Spinal cord (tissue), 10 donors: ENCODE measurements around the gene PDZD11. TPM values are rescaled to one million over a fixed set of nuclear protein-coding genes. Genes with fewer than 3 reads are reported as not detected.
A peak's percentile ranks its signal among the peaks of the same experiment; 100 is the strongest.
"Not testable (repeated sequence)": the region's sequence is repeated elsewhere in the genome, so short reads cannot be mapped to it uniquely, and the experiment has no call there.

Experiments used
- DNase-seq, 6 donors: peaks; one replicate each; pipeline versions ENCODE4 v3.0.0 to v3.0.0-alpha.2; 2013 to 2015; ENCODE audit warnings: low spot score in 6 of 6, low read depth in 4 of 6
- H3K27ac ChIP-seq: one replicate; pipeline ENCODE4 v1.5.1; 2013; ENCODE audit warnings: low read depth, low read length, control low read depth
- H3K27me3 ChIP-seq: one replicate; pipeline ENCODE4 v1.6.1; 2013; ENCODE audit warnings: low read length; ENCODE audit not compliant: control insufficient read depth, insufficient read depth
- H3K36me3 ChIP-seq: one replicate; pipeline ENCODE4 v1.6.1; 2013; ENCODE audit warnings: low read length; ENCODE audit not compliant: control insufficient read depth, insufficient read depth
- H3K4me1 ChIP-seq: one replicate; pipeline ENCODE4 v1.6.1; 2013; ENCODE audit warnings: low read length; ENCODE audit not compliant: control insufficient read depth, insufficient read depth
- H3K4me3 ChIP-seq: one replicate; pipeline ENCODE4 v1.5.1; 2013; ENCODE audit warnings: low read depth, low read length, control low read depth
- H3K9me3 ChIP-seq: one replicate; pipeline ENCODE4 v1.6.1; 2013; ENCODE audit warnings: low read length; ENCODE audit not compliant: control insufficient read depth, insufficient read depth
- WGBS: methylation state at CpG from one replicate; pipeline ENCODE4 v1.1.5; 2013; ENCODE audit warnings: missing lambda C conversion rate; ENCODE audit not compliant: insufficient coverage; 5-methylcytosine and 5-hydroxymethylcytosine counted together
- long read RNA-seq, 4 donors: transcript quantifications; one replicate each; lab custom pipeline, GENCODE V29; 2026
- polyA plus RNA-seq, 2 donors: library from polyadenylated mRNA; unstranded; fragments of 120-200 nt; gene quantifications; one replicate each; pipeline ENCODE4 v1.2.1, GENCODE V29; 2013; ENCODE audit not compliant: insufficient read length in 2 of 2
- total RNA-seq, 2 donors: library from RNA; depleted of rRNA in 1 of 2; stranded (reverse); fragments of 120-200 nt in 1 of 2; fragments of >200 nt in 1 of 2; gene quantifications; one replicate each; pipeline versions ENCODE4 v1.2.3 to v1.2.4, GENCODE V29; 2013 to 2014
- donor health status: healthy.

The PDZD11 gene, protein sequence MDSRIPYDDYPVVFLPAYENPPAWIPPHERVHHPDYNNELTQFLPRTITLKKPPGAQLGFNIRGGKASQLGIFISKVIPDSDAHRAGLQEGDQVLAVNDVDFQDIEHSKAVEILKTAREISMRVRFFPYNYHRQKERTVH
- total RNA-seq (10 to 100 TPM; 44.9 to 55.8 TPM), polyA plus RNA-seq (10 to 100 TPM; 71.5 to 82.2 TPM)
- long read RNA-seq, donor 1, transcript PDZD11-202 (8 exons, 784 nt) = minor isoform, 8 of 45 reads
- long read RNA-seq, donor 1, transcript PDZD11-201 (7 exons, 1,043 nt) = major isoform, 37 of 45 reads
- long read RNA-seq, donor 1, partial matches to known transcripts = 0 of 45 reads
- long read RNA-seq, donor 1, other reads (novel, unspliced or antisense) = 0 of 45 reads
- long read RNA-seq, donor 2, transcript PDZD11-201 (7 exons, 1,043 nt) = major isoform, 12 of 14 reads
- long read RNA-seq, donor 2, partial matches to known transcripts = 0 of 14 reads
- long read RNA-seq, donor 2, other reads (novel, unspliced or antisense) = 0 of 14 reads
- long read RNA-seq, donor 3, transcript PDZD11-201 (7 exons, 1,043 nt) = major isoform, 11 of 14 reads
- long read RNA-seq, donor 3, partial matches to known transcripts = 0 of 14 reads
- long read RNA-seq, donor 3, other reads (novel, unspliced or antisense) = 0 of 14 reads
- long read RNA-seq, donor 4, transcript PDZD11-201 (7 exons, 1,043 nt) = major isoform, 42 of 51 reads
- long read RNA-seq, donor 4, partial matches to known transcripts = 6 of 51 reads
- long read RNA-seq, donor 4, other reads (novel, unspliced or antisense) = 0 of 51 reads

DNA sequence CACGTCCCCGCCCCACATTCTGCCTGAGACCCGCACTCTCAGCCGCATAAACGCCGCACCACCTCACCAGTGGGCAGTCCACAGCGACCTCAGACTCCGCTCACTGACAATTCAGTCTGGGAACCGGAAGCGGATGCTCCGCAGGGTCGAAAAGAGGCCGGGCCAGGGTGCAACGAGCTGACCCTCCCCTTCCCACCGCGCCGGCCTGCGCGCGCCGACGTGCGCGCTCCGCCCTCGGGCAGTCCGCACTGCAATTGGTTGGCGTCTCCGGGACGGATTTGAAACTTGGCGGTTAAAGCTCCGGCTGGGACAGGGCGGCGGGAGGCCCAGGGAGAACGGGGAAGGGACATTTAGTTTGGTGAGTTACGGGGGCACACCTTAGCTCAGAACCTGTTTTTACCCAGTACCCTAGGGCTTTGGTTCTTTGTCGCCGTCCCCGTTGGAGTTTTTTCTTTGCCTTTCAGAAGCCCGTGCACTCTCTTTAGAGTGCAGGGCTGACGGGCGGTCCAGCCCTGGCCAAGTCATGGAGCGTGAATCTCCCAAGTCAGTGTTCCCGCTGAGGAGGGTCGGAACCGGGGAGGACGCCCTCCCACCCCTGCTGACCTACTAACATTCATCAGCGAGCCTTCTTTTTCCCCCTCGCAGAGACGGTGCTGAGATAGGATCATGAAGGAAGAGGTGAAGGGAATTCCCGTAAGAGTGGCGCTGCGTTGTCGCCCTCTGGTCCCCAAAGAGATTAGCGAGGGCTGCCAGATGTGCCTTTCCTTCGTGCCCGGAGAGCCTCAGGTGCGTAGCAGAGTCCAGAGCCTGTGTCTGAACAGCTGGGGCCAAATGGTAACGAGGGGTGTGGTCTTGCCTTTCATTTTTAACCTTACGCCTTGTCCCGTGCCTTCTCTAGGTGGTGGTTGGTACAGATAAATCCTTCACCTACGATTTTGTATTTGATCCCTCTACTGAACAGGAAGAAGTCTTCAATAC is at the start of gene PDZD11, which contains the start of gene KIF4A:
PDZD11 (minus strand) TSS at position 135 of the 978 bp plus-strand sequence. CDS start 586 bp downstream, outside the sequence.
KIF4A (plus strand) TSS at position 312 of the 978 bp plus-strand sequence; CDS start at position 667, 355 bp downstream.
- no peaks in the 10 kb centered on the region for H3K27me3 ChIP-seq
- H3K27ac ChIP-seq = no peak within 1 kb of the TSS
- H3K36me3 ChIP-seq = no peaks in the 10 kb centered on the region
- peak; percentile 33 to 92 (median 64) for DNase-seq
- peaks cover 5% of the 10 kb centered on the region for H3K4me1 ChIP-seq
- H3K4me3 ChIP-seq = peak within 1 kb of the TSS; percentile 61
- H3K9me3 ChIP-seq = no peaks in the 10 kb centered on the region
- WGBS = 16% methylated on average over 47 of the region's 62 CpGs

DNA sequence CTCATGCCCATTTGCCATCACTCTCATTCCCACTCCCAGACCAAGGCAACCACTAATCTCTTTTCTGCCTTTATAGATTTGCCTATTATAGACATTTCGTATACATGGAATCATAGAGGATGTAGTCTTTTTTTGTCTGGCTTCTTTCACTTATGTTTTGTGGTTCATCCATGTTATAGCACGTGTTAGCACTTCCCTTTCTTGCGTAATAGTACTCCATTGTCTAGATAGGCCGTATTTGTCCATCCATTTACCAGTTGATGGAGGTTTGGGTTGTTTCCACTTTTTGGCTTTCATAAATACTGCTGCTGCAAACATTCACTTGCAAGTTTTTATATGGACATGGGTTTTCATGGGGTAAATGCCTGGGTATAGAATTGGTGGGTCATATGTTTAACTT is 48.6 kb upstream of the PDZD11 start:
- no peak overlapping the region for H3K4me3 ChIP-seq
- DNase-seq = no peak
- H3K36me3 ChIP-seq = no peaks in the 10 kb centered on the region
- no peaks in the 10 kb centered on the region for H3K9me3 ChIP-seq
- no peaks in the 10 kb centered on the region for H3K27me3 ChIP-seq
- H3K27ac ChIP-seq = no peak overlapping the region
- no CpG with 5 or more reads among the region's 4 CpGs for WGBS
- H3K4me1 ChIP-seq = no peaks in the 10 kb centered on the region

DNA sequence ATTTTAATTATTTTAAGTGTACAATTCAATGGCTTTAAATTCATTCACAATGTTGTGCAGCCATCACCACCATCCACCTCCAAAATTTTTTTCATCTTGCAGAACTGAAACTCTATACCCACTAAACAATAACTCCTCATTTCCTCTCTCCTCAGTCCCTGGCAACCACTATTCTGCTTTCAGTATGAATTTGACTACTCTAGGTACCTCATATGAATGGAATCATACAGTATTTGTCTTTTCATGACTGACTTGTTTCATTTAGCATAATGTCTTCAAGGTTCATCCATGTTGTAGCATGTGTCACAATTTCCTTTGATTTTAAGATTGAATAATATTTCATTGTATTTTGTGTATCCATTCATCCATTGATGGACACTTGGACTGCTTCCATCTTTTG is 47.0 kb upstream of the PDZD11 start:
- no peaks in the 10 kb centered on the region for H3K4me1 ChIP-seq
- DNase-seq = no peak
- no peak overlapping the region for H3K27ac ChIP-seq
- no peak overlapping the region for H3K4me3 ChIP-seq
- H3K9me3 ChIP-seq = no peaks in the 10 kb centered on the region
- H3K36me3 ChIP-seq = no peaks in the 10 kb centered on the region
- no peaks in the 10 kb centered on the region for H3K27me3 ChIP-seq

DNA sequence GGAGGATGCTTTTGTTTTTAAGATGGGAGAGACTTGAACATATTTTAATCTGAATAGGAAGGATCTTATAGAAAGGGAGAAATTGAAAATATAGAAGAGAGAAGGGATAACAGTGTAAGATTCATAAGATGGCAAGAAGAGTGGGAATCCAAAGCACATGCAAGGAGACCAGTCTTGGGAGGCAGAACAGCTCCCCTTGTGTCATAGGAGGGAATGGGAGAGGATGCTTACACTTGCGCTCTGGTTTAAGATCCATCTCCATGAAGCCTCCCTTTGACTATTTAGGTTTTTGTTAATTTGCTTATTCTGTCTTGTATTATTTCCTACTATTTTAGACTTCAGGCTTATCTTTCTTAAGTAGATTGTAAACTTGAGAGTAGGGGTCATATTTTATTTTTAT is 42.9 kb upstream of the PDZD11 start:
- H3K4me1 ChIP-seq = no peaks in the 10 kb centered on the region
- WGBS = no CpG with 5 or more reads among the region's 1 CpG
- H3K4me3 ChIP-seq = no peak overlapping the region
- DNase-seq = no peak
- no peak overlapping the region for H3K27ac ChIP-seq
- H3K9me3 ChIP-seq = no peaks in the 10 kb centered on the region
- H3K27me3 ChIP-seq = no peaks in the 10 kb centered on the region
- no peaks in the 10 kb centered on the region for H3K36me3 ChIP-seq

DNA sequence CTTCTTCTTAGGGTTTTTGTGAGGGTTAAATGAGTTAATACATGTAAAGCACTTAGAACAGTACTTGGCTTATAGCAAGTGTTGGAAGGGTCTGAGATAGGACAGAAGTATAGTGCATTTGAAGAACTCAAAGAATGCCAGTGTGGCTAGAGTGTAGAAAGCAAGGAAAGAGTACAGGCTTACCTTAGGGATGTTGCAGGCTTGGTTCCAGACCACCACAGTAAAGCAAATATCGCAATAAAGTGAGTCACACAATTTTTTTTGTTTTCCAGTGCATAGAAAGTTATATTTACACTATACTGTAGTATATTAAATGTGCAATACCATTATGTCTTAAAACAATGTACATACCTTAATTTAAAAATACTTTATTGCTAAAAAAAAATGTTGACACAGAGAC is 41.4 kb upstream of the PDZD11 start:
- Histone ChIP-seq H3K27me3 (no peaks in the 10 kb centered on the region), H3K27ac (no peak overlapping the region)

DNA sequence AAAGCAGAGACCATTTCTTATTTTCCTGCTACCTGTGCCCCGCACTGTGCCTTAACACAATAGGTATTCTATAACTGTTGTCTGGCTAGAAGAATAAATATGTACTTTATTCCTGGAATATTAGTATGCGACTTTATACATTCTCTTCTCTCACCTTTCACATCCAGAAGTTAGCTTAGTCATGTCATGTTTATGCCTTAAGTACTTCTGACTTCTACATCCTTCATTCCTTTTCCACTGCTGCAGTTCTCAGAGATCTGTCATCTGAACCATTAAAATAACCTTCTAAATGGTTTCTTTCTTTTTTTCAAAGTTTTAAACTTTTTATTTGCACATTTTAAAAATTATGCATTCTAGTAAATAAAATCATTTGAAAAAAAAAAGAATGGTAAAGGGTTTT is 34.6 kb upstream of the PDZD11 start:
- no peaks in the 10 kb centered on the region for H3K36me3 ChIP-seq
- H3K4me1 ChIP-seq = no peaks in the 10 kb centered on the region
- no peak overlapping the region for H3K4me3 ChIP-seq
- no CpG with 5 or more reads among the region's 2 CpGs for WGBS
- no peaks in the 10 kb centered on the region for H3K27me3 ChIP-seq
- DNase-seq = no peak
- no peak overlapping the region for H3K27ac ChIP-seq
- H3K9me3 ChIP-seq = no peaks in the 10 kb centered on the region

More for the DNA sequence above, 41.4 kb upstream of the PDZD11 start:
- Histone ChIP-seq H3K4me1 (no peaks in the 10 kb centered on the region), H3K4me3 (no peak overlapping the region), H3K36me3 (no peaks in the 10 kb centered on the region), H3K9me3 (no peaks in the 10 kb centered on the region)
- DNase-seq = no peak
- no CpG with 5 or more reads among the region's 1 CpG for WGBS

DNA sequence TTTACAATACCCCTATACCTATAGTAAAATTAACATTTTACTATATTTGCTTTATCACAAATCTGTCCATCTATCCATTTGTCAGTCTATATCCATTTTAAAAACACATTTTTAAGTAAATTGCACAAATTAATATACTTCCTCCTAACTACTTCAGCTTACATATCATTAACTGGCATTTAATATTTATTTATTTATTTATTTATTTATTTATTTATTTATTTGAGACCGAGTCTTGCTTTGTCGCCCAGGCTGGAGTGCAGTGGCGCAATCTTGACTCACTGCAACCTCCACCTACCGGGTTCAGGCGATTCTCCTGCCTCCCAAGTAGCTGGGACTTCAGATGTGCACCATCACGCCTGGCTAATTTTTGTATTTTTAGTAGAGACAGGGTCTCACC is 33.9 kb upstream of the PDZD11 start:
- not testable (repeated sequence) for H3K9me3 ChIP-seq, H3K4me3 ChIP-seq, H3K4me1 ChIP-seq, H3K27me3 ChIP-seq, DNase-seq, H3K27ac ChIP-seq, H3K36me3 ChIP-seq
- WGBS = 100% methylated on average over 1 of the region's 6 CpGs

DNA sequence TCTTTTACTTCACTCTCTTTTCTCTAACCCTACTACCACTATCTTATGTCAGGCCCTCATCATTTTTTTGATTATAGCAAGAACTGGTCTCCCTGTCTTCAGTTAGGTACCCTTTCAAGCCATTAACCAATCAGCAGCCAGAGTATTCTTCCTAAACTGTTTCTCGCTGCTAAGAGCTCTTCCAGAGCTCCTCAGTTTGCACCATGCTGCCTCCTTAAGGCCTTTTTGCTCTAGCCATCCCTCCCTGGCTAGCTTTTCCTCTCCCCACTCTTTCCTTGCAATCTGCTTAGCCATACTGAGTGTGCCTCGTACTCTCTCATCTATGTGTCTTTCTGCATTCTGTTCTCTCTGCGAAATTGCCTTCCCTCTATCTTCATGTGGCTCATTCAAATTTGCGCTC is 33.1 kb upstream of the PDZD11 start:
- no peaks in the 10 kb centered on the region for H3K9me3 ChIP-seq
- WGBS = 77% methylated on average over 4 of the region's 4 CpGs
- DNase-seq = no peak
- H3K4me1 ChIP-seq = no peaks in the 10 kb centered on the region
- H3K27me3 ChIP-seq = no peaks in the 10 kb centered on the region
- no peaks in the 10 kb centered on the region for H3K36me3 ChIP-seq
- no peak overlapping the region for H3K27ac ChIP-seq
- H3K4me3 ChIP-seq = no peak overlapping the region

DNA sequence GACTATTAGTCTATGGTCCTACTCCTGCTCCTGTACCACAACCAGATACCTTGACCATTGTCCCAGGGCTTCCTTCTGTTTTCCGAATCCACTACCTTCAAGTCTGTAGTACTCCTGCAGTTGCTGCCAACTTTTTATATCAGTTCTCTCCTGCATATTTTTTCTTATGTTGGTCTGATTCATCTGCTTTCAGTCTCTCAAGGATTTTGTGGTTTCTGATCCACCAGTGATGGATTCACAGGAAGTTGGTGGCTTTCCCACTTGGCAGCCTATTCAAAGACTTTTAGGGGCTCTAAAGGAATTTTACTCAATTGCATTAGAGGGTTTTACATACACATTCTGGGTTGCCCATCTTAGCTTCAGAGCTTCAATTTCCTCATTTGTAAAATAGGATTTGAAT is 23.8 kb upstream of the PDZD11 start:
- H3K36me3 ChIP-seq = no peaks in the 10 kb centered on the region
- no peaks in the 10 kb centered on the region for H3K27me3 ChIP-seq
- H3K27ac ChIP-seq = no peak overlapping the region
- WGBS = 86% methylated on average over 1 of the region's 1 CpG
- no peak overlapping the region for H3K4me3 ChIP-seq
- H3K4me1 ChIP-seq = no peaks in the 10 kb centered on the region
- no peak for DNase-seq
- H3K9me3 ChIP-seq = peaks cover 2% of the 10 kb centered on the region
